HG03439 (cell line): Measurements from ENCODE around the gene CNIH3.

Source experiments
- ATAC-seq: cut with Tn5 transposase; IDR thresholded peaks from one replicate; pipeline ENCODE4 v1.9.1; 2021; ENCODE audit warnings: mild to moderate bottlenecking, moderate library complexity; ENCODE audit not compliant: unreplicated experiment

Gene CNIH3

DNA sequence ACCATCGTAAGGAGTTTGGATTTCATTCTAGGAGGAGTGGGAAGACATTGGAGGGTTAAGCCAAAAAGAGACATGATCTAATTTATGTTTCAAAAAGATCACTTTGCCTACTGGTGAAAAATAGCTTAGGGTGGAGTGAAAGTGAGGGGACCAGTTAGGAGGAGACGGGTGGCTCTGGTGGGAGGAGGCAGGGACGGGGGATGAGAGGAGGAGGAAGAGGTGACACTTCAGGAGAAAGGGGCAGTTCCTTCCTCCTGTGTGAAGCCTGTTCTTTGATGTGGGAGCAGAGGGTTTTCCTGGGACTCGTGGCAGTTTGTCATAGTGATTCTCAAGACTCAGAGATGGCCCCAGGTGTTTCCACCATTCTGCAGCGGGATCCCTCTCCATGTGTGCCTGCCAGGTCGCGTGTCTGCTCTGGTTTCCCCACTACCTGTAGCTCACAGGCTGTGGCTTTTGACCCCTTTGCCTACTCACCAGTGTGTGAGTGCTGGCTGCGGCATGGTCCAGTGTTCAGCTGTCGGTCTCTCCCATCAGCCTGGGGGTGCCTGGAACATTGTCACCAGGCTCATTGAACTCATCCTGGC, 102.4 kb downstream of the CNIH3 start:
- no peak for ATAC-seq

DNA sequence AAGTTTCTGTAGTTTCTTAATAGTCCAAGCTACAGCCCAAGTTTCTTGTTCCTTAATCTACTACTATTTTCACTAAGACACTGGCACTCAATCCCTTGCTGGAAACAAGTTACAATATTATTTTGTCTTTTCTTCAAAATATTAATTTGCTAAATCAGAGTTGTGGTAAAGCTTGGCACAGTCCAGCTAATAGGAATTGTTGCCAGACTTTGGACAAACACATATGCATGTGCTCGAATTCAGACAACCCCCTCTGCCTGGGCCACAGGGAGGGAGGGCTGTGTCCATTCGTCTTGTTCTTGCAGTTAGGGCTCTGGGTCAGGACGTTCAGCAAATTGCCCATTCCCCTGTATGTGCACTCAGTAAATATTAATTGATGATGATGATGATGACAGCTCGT, 103.6 kb downstream of the CNIH3 start:
- no peak for ATAC-seq

- ATAC-seq = no peak
These were observed 104.1 kb downstream of the CNIH3 start for GRCh38 chr1:224720216-224720615.

DNA sequence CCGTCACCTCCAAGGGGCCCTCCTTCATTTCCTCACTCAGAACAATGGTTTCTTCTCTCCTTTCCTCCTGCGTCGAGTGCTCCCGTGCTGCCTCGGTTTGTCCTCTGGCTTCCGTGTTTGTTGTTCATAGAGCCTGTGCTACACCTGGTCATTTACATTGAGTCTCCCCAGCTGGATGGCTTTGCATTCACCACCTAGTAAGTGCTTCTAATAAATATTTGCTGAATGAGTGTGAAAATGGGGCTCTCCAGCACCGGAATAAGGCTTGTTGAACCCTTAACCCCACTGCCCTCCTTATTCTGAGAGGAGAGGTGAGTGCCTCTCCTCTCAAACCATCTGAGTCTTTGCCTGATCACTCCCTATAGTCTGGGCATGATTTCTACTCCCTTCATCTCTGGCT, 104.9 kb downstream of the CNIH3 start:
- no peak for ATAC-seq

- no peak for ATAC-seq
These were observed 106.7 kb downstream of the CNIH3 start for GRCh38 chr1:224722838-224723237.

DNA sequence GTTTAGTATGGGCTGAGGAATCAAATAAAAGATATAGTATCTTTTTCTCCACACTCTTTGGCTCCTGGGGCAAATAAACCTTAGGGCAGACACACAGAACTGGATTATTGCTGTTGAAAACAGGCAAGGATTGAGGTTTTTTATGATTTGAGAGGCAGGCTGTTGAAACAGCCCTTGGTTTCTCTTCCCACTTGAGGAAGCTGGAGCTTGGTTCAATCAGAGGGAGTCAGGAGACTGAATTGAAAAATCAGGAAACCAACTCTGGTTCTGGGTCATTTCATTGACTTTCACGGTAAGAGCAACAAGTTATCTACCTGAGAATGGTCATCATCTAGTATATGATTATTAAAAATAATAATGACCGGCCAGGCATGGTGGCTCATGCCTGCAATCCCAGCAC, 108.4 kb downstream of the CNIH3 start:
- no peak for ATAC-seq

- ATAC-seq = no peak
These were observed 110.5 kb downstream of the CNIH3 start for GRCh38 chr1:224726441-224727182.

DNA sequence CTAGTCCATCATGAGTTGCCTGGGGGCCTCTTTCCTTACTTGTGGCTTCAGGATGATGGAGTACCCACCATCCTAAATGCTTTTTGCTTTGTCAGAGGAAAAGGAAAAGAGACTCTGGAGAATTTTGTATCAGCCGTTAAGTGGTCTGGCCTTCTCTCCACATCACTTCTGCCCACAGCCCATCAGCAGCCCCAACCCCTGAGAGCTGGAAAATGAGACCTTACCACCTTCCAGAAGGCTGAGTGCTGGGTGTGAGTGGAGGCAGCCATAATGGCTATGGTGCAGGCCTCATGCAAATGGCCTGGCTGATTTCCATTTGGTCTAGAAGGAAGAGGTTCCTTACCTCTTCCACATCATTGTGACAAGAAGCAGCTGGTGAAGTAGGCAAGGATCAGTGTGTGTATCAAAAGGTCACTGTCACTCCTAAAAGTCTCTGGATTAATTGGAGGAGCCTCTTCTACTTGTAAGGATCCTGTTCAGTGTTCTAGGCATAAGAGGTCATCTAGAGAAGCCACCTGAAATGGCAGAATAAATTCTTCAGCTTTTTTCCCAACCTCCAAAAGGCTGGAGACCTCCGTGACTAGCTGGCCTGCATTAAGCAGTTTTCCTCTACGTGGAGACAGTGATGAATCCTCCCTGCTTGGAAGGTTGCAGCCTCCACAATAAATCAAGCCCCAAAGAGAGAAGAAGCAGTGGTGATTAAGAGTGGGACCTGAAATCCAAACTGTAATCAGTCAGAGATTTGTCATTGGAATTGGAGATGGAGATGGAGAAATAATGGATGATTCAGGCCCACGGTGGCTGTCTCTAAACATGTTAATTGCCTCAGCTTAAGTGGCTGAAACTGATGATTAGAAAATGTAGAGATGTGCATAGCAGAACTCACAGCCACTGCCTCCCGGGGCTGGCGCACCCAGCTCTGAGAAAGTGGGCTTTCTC, 111.5 kb downstream of the CNIH3 start:
- no peak for ATAC-seq

DNA sequence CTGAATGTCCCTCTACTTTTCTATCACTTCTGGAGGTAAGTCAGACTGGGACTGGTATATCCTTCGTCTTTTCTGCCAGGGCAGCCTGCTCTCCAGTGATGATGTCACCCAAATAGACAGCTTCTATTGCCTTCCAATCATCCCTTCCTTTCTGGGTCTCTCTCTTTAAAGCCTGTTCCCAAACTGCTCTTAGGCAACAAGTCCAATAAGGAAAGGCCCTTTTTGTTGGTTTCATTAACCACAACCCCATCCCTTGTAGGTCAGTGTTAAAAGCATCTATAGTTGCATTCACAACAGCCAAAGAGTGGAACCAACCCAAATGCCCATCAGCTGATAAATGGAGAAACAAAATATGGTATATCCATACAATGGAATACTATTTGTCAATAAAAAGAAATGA, 114.4 kb downstream of the CNIH3 start:
- no peak for ATAC-seq

DNA sequence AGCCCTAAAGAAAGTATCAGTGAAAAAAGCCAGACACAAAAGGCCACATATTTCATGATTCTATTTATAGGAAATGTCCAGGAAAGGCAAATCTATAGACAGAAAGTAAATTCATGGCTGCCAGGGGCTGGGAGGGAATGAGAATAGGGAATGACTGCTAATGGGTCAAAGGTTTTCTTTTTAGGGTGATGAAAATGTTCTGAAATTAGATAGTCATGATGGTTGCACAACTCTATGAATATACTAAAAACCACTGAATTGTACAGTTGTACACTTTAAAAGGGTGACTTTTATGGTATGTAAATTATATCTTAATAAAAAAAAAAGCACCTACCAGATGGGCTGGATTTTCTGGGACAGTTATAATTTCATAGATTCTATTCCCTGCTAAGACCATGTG, 114.8 kb downstream of the CNIH3 start:
- ATAC-seq = no peak

GRCh38 chr1:224731633-224732032, 115.5 kb downstream of the CNIH3 start:
- no peak for ATAC-seq

DNA sequence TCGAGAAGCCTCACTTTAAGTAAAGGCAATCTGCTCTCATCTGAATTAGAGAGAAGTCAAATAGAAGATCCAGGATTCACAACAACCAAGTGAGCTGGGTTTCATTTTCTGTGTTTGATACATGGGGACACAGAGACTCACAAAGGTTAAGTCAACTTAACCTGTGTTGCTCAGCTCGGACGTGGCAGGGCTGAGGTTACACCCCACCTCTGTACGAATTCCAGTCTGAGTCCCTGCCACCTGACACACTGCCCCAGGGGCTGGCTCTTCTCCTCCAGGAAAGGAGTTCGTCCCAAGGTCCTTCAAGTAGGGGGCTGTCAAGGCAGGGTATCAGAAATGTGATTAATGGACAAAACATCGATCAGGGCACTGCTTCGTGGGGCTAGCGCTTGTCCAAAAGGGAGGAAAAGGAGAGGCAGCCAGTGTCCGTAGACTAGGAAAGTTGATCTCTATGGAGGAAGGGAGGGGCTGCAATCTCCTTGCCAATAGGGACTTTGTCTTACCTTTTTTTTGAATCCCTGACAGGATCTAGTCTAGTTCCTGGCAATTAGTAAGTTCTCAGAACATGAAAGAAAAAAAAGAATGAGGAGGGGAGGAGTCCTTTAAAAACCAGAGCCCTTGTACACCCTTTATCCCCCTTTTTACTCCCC, 116.4 kb downstream of the CNIH3 start:
- no peak for ATAC-seq

DNA sequence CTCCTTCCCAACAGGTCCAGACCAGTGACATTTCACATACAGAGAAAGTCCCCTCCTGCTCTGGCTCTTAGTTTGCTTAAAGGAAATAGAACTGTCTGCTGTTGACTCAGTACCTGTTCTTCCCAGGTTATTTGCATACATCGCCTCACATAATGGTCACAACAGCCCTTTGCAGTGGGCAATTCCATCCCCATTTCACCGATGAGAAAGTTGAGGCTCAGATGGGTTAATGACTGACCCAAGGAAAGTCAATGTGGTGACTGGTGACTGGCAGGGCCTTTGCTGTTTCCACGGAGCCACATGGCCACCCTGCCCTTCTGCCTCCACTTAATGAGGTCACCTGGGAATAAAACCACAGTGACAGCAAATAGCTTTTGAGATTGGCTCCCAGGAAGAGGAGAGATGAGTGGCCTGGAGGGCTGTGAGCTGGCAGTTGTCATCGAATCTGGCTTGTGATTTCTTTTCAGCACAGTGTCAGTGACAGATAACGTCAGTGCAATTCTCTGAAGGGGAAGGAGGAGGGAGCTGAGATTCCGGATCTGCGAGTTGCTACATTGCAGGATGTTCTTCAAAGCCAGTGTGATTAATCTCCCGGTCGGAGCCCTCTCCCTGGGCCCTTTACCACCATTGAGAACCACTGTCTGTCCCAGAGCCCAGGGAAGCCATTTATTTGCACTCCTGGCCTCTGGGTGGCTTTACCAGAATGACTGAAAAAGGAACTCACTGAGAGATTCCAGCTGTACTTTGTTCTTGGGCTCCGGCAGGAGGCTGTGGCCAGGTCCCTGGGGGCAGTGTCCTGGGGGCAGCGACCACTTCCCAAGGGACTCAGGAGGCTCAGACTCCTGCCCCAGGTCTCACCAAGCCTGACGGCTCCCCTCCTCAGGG, 117.2 kb downstream of the CNIH3 start:
- peak; percentile 70 for ATAC-seq

- ATAC-seq = no peak
These were observed 118.3 kb downstream of the CNIH3 start for GRCh38 chr1:224734261-224734935.

DNA sequence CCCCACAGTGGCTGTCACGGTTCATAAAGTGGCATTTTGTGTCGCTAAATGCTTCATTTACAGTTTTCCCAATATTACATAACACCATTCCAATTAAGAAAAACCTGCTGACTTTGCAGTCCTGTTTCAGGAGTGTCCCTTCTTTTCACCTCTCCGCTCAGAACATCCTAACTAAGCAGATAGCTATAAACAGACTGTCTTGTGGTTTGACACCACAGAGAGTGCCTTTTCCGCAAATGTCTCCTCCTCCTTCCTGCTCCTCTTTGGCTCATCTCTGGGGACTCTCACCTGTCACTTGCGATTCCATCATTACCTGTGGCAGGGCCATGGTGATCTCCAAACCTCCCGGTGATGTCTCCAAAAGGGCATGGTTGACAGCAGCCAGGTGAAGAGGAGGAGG, 119.0 kb downstream of the CNIH3 start:
- ATAC-seq = no peak

DNA sequence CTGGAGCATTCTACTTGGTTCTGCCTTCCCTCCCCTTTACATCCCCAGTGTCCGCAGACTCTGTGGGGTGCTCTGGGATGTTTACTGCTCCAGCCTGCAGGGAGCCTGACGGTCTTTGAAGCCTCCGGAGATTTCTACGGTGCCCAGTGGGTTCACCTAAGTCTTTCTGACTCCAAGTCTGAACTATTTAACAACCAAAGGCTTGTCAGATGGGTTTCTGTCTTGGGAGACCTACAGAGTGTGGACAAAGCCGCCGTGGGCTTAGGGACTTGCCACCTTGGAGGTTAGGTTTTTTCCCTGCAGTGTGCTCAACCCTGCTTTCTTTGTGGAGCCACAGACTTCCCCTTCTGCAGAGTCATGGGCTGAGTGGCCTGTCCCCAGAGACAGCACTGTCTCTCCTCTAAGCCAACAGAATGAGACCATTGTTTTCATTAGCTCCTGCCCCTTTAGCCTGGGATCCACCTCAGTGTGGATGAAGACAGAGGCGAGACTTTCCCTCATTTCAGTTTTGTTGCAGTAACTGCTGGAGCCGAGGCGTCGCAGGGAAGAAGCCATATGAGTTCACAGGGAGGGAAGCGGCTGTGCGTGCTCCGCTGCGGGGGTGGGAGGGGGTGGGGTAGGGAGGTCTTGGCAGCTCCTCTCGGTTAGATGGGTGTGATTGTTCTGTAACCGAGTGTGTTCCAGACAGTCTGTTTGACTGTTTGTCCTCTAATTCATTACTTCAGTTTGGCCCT, 120.7 kb downstream of the CNIH3 start:
- peak; percentile 44 for ATAC-seq

GRCh38 chr1:224737353-224737727, 121.2 kb downstream of the CNIH3 start:
- ATAC-seq = no peak

DNA sequence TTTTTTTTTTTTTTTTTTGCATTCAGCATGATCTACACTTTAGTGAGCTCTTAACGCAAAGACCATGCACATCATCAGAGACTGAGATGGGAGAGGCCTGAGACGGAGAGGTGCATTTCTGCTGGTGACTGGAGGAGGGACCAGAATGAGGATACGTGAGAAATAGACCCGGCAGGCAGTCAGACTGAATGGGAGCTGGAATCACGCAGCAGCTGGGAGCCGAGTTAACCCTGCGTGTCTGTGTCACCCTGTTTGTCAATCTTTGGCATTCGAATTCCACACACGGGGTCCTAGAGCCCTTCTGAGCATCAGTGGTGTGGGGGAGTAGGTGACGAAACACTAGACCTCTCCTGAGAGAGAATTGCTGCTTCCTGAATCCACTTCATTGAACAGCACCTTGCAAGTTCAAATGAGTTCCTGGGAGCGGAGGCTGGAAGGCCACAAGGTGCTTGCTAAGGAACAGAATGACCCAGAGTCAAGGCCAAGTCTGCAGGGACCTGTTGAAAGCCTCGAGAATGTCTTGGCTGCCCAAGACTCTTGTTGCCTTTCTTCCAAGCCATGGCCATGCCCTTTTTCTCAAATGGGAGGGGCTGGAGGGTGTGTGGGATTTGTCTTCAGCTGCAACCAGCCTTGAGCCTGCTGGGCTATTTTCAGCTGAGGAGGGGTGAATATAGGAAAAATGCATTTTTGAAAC, 123.3 kb downstream of the CNIH3 start:
- ATAC-seq = peak; percentile 14
